Measurements from ENCODE around the gene PPRC1. TPM values are rescaled to one million over a fixed set of nuclear protein-coding genes. Genes with fewer than 3 reads are reported as not detected.

PPRC1 gene
- total and polyA plus RNA-seq, 12 donors: 11.1 to 39.9 (median 22.4) TPM

- Histone ChIP-seq H3K27ac (peak overlapping the region in 4 of 5 donors; percentile 74 to 99 (median 86)), H3K4me3 (peak overlapping the region in 3 of 4 donors; percentile 20 to 79 (median 67)), H3K9me3 (replicated peaks in 1 of 3) (no peaks in the 10 kb centered on the region), H3K36me3 (replicated peaks in 1 of 2) (peaks cover 0 to 18% of the 10 kb centered on the region in 2 donors), H3K4me1 (replicated peaks in 1 of 2) (peaks cover 54 to 65% of the 10 kb centered on the region in 2 donors), H3K27me3 (no peaks in the 10 kb centered on the region)
- DNase-seq: peak; percentile 88 to 94 (median 92)
- intact Hi-C loops (cut with DNase I): no loop called here
- WGBS, 4 donors: 0 to 1% (median 1%) methylated on average over 14 to 23 of the region's 23 CpGs
- TF ChIP-seq POLR2A (IDR thresholded peaks at IDR 0.05): peak in 1 of 2 donors; percentile 85
- TF ChIP-seq CTCF (IDR thresholded peaks at IDR 0.05): no peak
Measured at GRCh38 chr10:102114861-102115618, 17.8 kb upstream of the PPRC1 start.

GRCh38 chr10:102115775-102116174 is 17.1 kb upstream of the PPRC1 start:
- Histone ChIP-seq H3K9me3 (replicated peaks in 1 of 3) (no peaks in the 10 kb centered on the region), H3K36me3 (replicated peaks in 1 of 2) (peaks cover 0 to 11% of the 10 kb centered on the region in 2 donors), H3K4me1 (replicated peaks in 1 of 2) (peaks cover 54 to 65% of the 10 kb centered on the region in 2 donors), H3K27ac (peak overlapping the region in 4 of 5 donors; percentile 74 to 99 (median 86)), H3K4me3 (peak overlapping the region in 1 of 4 donors; percentile 79), H3K27me3 (no peaks in the 10 kb centered on the region)
- TF ChIP-seq CTCF (IDR thresholded peaks at IDR 0.05) (no peak), POLR2A (IDR thresholded peaks at IDR 0.05) (no peak)
- 0 to 5% (median 3%) methylated on average over 3 of the region's 3 CpGs for WGBS, 4 donors
- no peak for DNase-seq
- intact Hi-C loops (cut with DNase I): no loop called here

- Histone ChIP-seq H3K4me1 (replicated peaks in 1 of 2) (peaks cover 54 to 71% of the 10 kb centered on the region in 2 donors), H3K27ac (peak overlapping the region in 4 of 5 donors; percentile 93 to 99 (median 96)), H3K36me3 (replicated peaks in 1 of 2) (peaks cover 0 to 2% of the 10 kb centered on the region in 2 donors), H3K9me3 (replicated peaks in 1 of 3) (no peaks in the 10 kb centered on the region), H3K27me3 (no peaks in the 10 kb centered on the region), H3K4me3 (peak overlapping the region in 1 of 4 donors; percentile 79)
- TF ChIP-seq POLR2A (IDR thresholded peaks at IDR 0.05) (no peak), CTCF (IDR thresholded peaks at IDR 0.05) (no peak)
- 54 to 70% (median 65%) methylated on average over 1 of the region's 1 CpG for WGBS, 4 donors
- no peak for DNase-seq
- intact Hi-C loops (cut with DNase I): no loop called here
Measured at GRCh38 chr10:102116656-102117055, 16.2 kb upstream of the PPRC1 start.

- peaks cover 54 to 66% of the 10 kb centered on the region in 2 donors for H3K4me1 ChIP-seq (replicated peaks in 1 of 2)
- intact Hi-C loops (cut with DNase I): no loop called here
Measured at GRCh38 chr10:102117391-102118159, 15.3 kb upstream of the PPRC1 start.

More at GRCh38 chr10:102117391-102118159, 15.3 kb upstream of the PPRC1 start:
- DNase-seq: peak; percentile 87 to 96 (median 93)
- Histone ChIP-seq H3K4me3 (peak overlapping the region in 1 of 4 donors; percentile 79), H3K9me3 (replicated peaks in 1 of 3) (no peaks in the 10 kb centered on the region), H3K27me3 (no peaks in the 10 kb centered on the region), H3K27ac (peak overlapping the region; percentile 68 to 99 (median 96)), H3K36me3 (replicated peaks in 1 of 2) (no peaks in the 10 kb centered on the region)
- TF ChIP-seq CTCF (IDR thresholded peaks at IDR 0.05) (peak in 1 of 6 experiments; percentile 7), POLR2A (IDR thresholded peaks at IDR 0.05) (peak; percentile 65 to 90)
- 1 to 5% (median 2%) methylated on average over 9 to 12 of the region's 12 CpGs for WGBS, 4 donors

All from adrenal gland (tissue), 12 donors.